Loucy (cell line): ENCODE measurements around the gene ANGPTL2.

Experiments used
- EZH2phosphoT487 ChIP-seq: fragments of 200-600 bp; IDR thresholded peaks from 2 replicates; pipeline ENCODE4 v1.6.1; 2018; ENCODE audit warnings: antibody characterized with exemption, mild to moderate bottlenecking, moderate library complexity, borderline replicate concordance
- TF ChIP-seq, protein P1 (sequence below): fragments of 200-600 bp; sonication (generic); conservative IDR thresholded peaks from 2 replicates; pipeline ENCODE4 v1.5.1; 2014; ENCODE audit warnings: mild to moderate bottlenecking, antibody characterized with exemption, low read length

DNA sequence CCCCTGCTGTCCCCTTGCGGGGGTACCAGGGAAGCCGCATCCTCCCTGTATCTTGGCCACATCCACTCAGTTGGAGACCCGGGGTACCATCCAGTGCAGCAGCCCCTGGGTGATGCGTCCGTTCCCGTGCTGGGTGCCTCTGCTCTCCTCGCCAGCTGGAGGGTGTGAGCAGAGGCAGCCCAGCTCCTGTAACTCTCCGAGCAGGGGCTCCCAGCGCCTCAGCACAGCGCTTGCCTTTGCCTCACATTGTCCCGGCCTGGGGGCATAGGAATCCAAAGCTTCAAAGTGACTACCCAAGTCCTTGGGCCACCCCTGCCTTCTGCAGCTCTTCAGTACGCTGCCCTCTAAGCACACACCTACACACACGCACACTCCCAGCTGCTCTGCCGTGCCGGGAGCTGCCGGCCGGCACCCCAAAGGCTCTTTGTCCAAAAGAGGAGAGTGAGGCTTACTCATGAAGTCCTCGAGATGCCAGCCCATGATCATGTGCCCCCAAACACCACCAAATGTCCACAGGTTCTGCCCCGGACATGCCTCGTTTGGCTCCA lies 733 bp downstream of the ANGPTL2 start:
- TF ChIP-seq, protein P1, sequence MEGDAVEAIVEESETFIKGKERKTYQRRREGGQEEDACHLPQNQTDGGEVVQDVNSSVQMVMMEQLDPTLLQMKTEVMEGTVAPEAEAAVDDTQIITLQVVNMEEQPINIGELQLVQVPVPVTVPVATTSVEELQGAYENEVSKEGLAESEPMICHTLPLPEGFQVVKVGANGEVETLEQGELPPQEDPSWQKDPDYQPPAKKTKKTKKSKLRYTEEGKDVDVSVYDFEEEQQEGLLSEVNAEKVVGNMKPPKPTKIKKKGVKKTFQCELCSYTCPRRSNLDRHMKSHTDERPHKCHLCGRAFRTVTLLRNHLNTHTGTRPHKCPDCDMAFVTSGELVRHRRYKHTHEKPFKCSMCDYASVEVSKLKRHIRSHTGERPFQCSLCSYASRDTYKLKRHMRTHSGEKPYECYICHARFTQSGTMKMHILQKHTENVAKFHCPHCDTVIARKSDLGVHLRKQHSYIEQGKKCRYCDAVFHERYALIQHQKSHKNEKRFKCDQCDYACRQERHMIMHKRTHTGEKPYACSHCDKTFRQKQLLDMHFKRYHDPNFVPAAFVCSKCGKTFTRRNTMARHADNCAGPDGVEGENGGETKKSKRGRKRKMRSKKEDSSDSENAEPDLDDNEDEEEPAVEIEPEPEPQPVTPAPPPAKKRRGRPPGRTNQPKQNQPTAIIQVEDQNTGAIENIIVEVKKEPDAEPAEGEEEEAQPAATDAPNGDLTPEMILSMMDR, result no peak
- TF ChIP-seq EZH2phosphoT487, result no peak
